Large intestine (tissue), 3 donors: ENCODE data around the gene C12orf42. TPM values are rescaled to one million over a fixed set of nuclear protein-coding genes. Genes with fewer than 3 reads are reported as not detected.

Experiments
- DNase-seq, 2 donors: peaks; one replicate each; pipeline versions ENCODE4 v3.0.0 to v3.0.0-alpha.2; 2013
- H3K27ac ChIP-seq: one replicate; pipeline ENCODE4 v1.5.1; 2013; ENCODE audit warnings: low read length
- H3K27me3 ChIP-seq: 2 replicates; pipeline ENCODE4 v1.6.1; 2013; ENCODE audit warnings: low read length; ENCODE audit not compliant: control insufficient read depth, insufficient read depth
- H3K36me3 ChIP-seq: 2 replicates; pipeline ENCODE4 v1.6.1; 2013; ENCODE audit warnings: low read length; ENCODE audit not compliant: control insufficient read depth, insufficient read depth
- H3K4me1 ChIP-seq: one replicate; pipeline ENCODE4 v1.6.1; 2013; ENCODE audit warnings: low read length; ENCODE audit not compliant: control insufficient read depth, insufficient read depth
- H3K4me3 ChIP-seq: one replicate; pipeline ENCODE4 v1.5.1; 2013; ENCODE audit warnings: low read length
- H3K9me3 ChIP-seq: one replicate; pipeline ENCODE4 v1.6.1; 2013; ENCODE audit warnings: mild to moderate bottlenecking, low read depth, low read length, moderate library complexity; ENCODE audit not compliant: control insufficient read depth
- WGBS: methylation state at CpG from one replicate; pipeline ENCODE4 v1.1.5; 2013; ENCODE audit warnings: low lambda C conversion rate; ENCODE audit not compliant: insufficient coverage; 5-methylcytosine and 5-hydroxymethylcytosine counted together
- polyA plus RNA-seq: library from polyadenylated mRNA; unstranded; fragments of 120-200 nt; gene quantifications from one replicate; pipeline ENCODE4 v1.2.1, GENCODE V29; 2013

Gene C12orf42
- polyA plus RNA-seq, 1 donor, result 0.16 TPM

DNA sequence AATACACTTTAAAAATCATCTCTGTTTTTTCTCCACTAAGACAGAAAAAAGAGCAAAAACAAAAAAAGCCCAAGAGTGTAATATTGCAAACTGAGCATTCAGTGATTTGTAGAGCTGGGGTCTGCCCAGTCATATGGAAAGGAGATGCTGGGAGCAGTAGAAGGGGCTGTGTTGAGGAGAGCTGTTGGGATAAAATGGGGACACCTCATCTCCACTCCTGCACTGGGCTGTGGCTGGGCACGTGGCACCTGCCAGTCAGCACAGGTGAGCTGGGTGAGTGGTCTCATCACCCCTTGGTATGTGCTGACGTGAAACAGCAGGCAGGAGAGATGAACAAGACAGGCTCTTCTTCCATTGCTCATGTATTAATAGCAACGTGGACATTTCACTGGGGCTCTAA is 217.4 kb downstream of the C12orf42 start:
- Histone ChIP-seq H3K27ac (no peak overlapping the region), H3K4me3 (no peak overlapping the region), H3K36me3 (no peaks in the 10 kb centered on the region), H3K9me3 (no peaks in the 10 kb centered on the region), H3K4me1 (no peaks in the 10 kb centered on the region), H3K27me3 (no peaks in the 10 kb centered on the region)
- no CpG with 5 or more reads among the region's 3 CpGs for WGBS
- DNase-seq, result no peak

DNA sequence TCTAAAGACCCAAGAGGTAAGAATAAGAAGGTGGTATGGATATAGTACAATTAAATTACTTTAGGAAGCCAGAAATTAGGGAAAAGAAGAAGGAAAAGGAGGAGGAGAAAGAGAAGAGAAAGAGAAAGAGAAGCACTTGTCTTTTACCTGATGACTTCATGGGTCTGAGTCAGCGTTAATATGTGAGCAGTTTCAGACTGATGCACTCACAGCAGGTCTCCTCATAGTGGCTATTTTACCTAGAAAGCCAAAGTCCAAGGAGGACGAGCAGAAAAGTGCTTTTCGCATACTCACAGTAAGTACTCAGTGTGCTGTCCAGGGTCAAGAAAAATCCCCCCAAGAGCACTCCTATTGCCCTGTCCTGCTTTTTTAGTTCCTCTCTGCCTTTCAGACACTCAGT is 222.1 kb downstream of the C12orf42 start:
- no peaks in the 10 kb centered on the region for H3K9me3 ChIP-seq
- H3K4me1 ChIP-seq, result no peaks in the 10 kb centered on the region
- no peaks in the 10 kb centered on the region for H3K36me3 ChIP-seq
- DNase-seq, result peak; percentile 6 to 28
- no peak overlapping the region for H3K4me3 ChIP-seq
- H3K27me3 ChIP-seq, result no peaks in the 10 kb centered on the region
- WGBS, result no CpG with 5 or more reads among the region's 3 CpGs
- H3K27ac ChIP-seq, result no peak overlapping the region

DNA sequence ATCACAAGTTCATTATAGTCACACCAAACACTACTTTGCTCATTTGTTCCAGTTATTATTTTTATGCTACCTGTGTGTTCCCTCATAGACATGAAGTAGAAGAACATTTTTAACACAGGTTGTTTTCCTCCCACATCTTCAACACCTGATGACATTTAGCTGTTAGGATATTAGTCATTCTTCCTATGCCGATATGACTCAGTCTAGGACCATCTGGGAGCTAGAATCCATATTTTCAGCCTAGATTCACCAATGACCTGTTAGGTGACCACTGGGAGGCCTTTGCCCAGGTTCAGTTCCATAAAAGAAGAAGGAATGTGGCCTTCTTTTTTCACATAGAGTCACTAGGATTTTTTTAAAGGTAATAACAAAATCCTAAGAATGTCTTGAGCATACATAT is 222.8 kb downstream of the C12orf42 start:
- DNase-seq, result no peak
- H3K27me3 ChIP-seq, result no peaks in the 10 kb centered on the region
- no peaks in the 10 kb centered on the region for H3K4me1 ChIP-seq
- H3K9me3 ChIP-seq, result no peaks in the 10 kb centered on the region
- H3K27ac ChIP-seq, result no peak overlapping the region
- no CpG with 5 or more reads among the region's 1 CpG for WGBS
- H3K4me3 ChIP-seq, result no peak overlapping the region
- no peaks in the 10 kb centered on the region for H3K36me3 ChIP-seq

- H3K27me3 ChIP-seq, result no peaks in the 10 kb centered on the region
- no peak overlapping the region for H3K4me3 ChIP-seq
- no peaks in the 10 kb centered on the region for H3K36me3 ChIP-seq
- no peak for DNase-seq
- no peaks in the 10 kb centered on the region for H3K4me1 ChIP-seq
- no peaks in the 10 kb centered on the region for H3K9me3 ChIP-seq
- no peak overlapping the region for H3K27ac ChIP-seq
Observed at GRCh38 chr12:103269946-103270345, 225.8 kb downstream of the C12orf42 start.

DNA sequence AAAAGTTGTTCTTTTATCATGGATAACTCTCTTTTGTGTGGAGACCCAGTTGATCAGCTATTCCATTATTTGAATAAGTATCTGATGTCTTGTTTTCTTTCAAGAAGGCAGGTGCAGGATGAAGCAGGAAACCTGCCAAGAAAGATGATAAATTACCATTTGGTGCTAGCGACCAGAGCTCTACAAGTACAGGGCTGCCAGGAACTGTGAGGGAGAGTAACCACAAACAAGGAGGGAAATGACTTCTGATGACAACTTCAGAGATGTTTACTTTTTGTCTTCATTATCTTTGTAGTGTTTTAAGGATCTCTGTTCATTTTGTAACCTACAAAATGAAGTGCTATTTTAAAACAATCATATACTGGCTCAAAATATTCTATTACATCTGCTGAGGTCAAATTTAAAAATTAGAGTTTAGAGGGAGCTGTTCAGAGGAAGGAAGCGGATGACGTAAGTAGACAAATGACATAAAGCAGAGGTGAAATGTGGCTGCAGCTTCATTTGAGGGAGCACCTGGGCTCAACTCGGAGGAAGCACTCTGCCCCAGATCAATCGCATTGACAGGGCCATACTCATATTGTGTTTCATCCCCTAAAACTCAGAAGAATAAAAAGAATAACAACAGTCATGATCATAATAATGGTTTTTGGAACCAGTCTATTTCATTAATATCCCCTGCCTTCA is 226.8 kb downstream of the C12orf42 start:
- 46% methylated on average over 2 of the region's 5 CpGs for WGBS
- Histone ChIP-seq H3K27me3 (no peaks in the 10 kb centered on the region), H3K9me3 (no peaks in the 10 kb centered on the region), H3K36me3 (no peaks in the 10 kb centered on the region), H3K27ac (no peak overlapping the region), H3K4me3 (no peak overlapping the region), H3K4me1 (no peaks in the 10 kb centered on the region)
- no peak for DNase-seq

GRCh38 chr12:103257763-103258162 is 238.0 kb downstream of the C12orf42 start:
- Histone ChIP-seq H3K4me3 (no peak overlapping the region), H3K36me3 (no peaks in the 10 kb centered on the region), H3K9me3 (no peaks in the 10 kb centered on the region), H3K27me3 (no peaks in the 10 kb centered on the region), H3K4me1 (no peaks in the 10 kb centered on the region), H3K27ac (no peak overlapping the region)
- DNase-seq, result no peak
- 69% methylated on average over 2 of the region's 2 CpGs for WGBS

Other genes with a start within 250 kb of the C12orf42 start
- 6.6 TPM for gene STAB2, start 91.3 kb upstream of the C12orf42 start, polyA plus RNA-seq